ENCODE results near the gene FAM89B. TPM values are rescaled to one million over a fixed set of nuclear protein-coding genes. Genes with fewer than 3 reads are reported as not detected.

Gene FAM89B
- polyA plus RNA-seq, 1 donor (not counting 4 experiments of a cell fraction or from before 2014, with no cell fraction given), result 11.5 TPM

- no peak for FAIRE-seq
- peaks cover 51% of the 10 kb centered on the region for H3K4me1 ChIP-seq (ENCODE audit: control insufficient read depth, extremely low read depth, insufficient read depth, low read length)
Measured at GRCh38 chr11:65557280-65558001, 14.9 kb upstream of the FAM89B start.

DNA sequence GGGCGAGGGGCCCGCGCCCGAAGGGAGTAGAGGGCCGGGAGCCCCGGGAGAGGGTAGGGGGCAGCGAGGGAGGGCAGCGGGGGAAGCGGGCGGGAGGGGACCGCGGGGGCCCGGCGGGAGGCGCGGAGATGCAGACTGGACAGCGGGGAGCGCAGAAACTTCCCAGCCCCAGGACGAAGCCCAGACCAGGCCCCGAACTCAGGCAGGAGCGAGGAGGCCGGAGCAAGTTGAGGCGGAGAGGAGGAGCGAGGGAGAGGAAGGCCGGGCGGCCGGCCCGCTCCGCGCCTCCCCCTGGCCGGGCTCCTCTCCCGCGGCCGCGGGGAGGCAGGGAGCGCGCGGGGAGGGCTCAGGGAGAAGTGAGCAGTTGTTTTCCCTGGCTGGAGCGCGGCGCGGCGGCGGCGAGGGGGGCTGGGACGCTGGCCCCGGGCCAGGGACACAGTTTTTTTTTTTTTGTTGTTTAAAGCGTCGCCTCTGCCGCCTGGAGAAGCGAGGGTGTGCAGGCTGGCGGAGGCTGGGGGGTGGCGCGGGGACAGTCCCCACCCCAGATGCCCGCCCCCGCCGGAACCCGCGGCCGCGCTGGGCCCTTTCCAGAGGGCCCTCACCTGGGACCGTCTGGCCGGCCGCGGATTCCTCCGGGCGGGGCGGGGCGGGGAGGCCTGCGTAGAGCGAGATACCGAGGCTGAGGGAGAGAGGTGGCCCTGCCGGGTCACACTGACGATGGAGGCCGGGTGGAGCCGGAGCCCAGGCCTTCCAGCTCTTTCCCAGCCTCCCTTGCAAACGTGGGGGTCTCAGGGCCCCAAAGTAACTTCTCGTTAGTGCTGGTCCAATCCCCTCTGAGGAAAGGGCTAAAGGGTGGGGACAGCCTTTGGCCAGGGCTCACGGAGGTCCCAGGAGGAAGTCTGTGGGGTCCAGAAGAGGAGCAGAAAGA is 14.1 kb upstream of the FAM89B start, which contains the start of gene LTBP3:
Gene LTBP3 (minus strand): TSS at position 358 of the 928 bp plus-strand sequence. CDS start 400 bp downstream, outside the sequence.
- Histone ChIP-seq H3K9me1 (ENCODE audit: control insufficient read depth, extremely low read depth, insufficient read depth, low read length) (peaks cover 2% of the 10 kb centered on the region), H3K27me3 (ENCODE audit: control insufficient read depth, extremely low read depth, insufficient read depth, low read length) (no peaks in the 10 kb centered on the region), H3K36me3 (ENCODE audit: control insufficient read depth in 2 of 2, extremely low read depth in 1 of 2, insufficient read depth in 2 of 2, low read length in 2 of 2) (no peaks in the 10 kb centered on the region), H3K4me1 (ENCODE audit: control insufficient read depth, extremely low read depth, insufficient read depth, low read length) (peaks cover 51% of the 10 kb centered on the region), H4K20me1 (ENCODE audit: control insufficient read depth, extremely low read depth, insufficient read depth, low read length) (no peaks in the 10 kb centered on the region), H3K79me2 (ENCODE audit: control insufficient read depth, insufficient read depth, low read length) (no peaks in the 10 kb centered on the region), H3K9me3 (ENCODE audit: control insufficient read depth, low read depth, low read length) (no peaks in the 10 kb centered on the region), H3K9ac (ENCODE audit: control insufficient read depth, extremely low read depth, insufficient read depth, low read length) (peak within 1 kb of the TSS; percentile 53), H3K27ac (ENCODE audit: control insufficient read depth, insufficient read depth, low read length) (peak within 1 kb of the TSS; percentile 34), H3K4me3 (ENCODE audit: control insufficient read depth in 2 of 3, extremely low read depth in 1 of 3, insufficient read depth in 2 of 3, low read depth in 1 of 3, low read length in 3 of 3) (peak within 1 kb of the TSS; percentile 21 to 50 (median 31)), H3K4me2 (ENCODE audit: control insufficient read depth, extremely low read depth, insufficient read depth, low read depth, low read length) (peak within 1 kb of the TSS; percentile 73), H2AFZ (ENCODE audit: control insufficient read depth, low read length) (peak within 1 kb of the TSS; percentile 30)
- dilution Hi-C loops (cut with MboI; ENCODE audit: extremely low pct_ligation_motif_present, low sequenced_read_pairs), result no loop called here
- TF ChIP-seq EZH2 (IDR thresholded peaks at IDR 0.05; ENCODE audit: low read length), result no peak
- TF ChIP-seq, protein P1, sequence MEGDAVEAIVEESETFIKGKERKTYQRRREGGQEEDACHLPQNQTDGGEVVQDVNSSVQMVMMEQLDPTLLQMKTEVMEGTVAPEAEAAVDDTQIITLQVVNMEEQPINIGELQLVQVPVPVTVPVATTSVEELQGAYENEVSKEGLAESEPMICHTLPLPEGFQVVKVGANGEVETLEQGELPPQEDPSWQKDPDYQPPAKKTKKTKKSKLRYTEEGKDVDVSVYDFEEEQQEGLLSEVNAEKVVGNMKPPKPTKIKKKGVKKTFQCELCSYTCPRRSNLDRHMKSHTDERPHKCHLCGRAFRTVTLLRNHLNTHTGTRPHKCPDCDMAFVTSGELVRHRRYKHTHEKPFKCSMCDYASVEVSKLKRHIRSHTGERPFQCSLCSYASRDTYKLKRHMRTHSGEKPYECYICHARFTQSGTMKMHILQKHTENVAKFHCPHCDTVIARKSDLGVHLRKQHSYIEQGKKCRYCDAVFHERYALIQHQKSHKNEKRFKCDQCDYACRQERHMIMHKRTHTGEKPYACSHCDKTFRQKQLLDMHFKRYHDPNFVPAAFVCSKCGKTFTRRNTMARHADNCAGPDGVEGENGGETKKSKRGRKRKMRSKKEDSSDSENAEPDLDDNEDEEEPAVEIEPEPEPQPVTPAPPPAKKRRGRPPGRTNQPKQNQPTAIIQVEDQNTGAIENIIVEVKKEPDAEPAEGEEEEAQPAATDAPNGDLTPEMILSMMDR (optimal IDR thresholded peaks at IDR 0.05 in 1 of 3, IDR thresholded peaks at IDR 0.05 in 1 of 3, conservative IDR thresholded peaks at IDR 0.05 in 1 of 3; ENCODE audit: extremely low read depth in 1 of 3, insufficient read depth in 2 of 3, low read length in 3 of 3), result no peak
- DNase-seq (ENCODE audit: low read depth, low spot score) (no peak), FAIRE-seq (no peak)

More at GRCh38 chr11:65557280-65558001, 14.9 kb upstream of the FAM89B start:
- Histone ChIP-seq H3K79me2 (ENCODE audit: control insufficient read depth, insufficient read depth, low read length) (no peaks in the 10 kb centered on the region), H3K9me3 (ENCODE audit: control insufficient read depth, low read depth, low read length) (no peaks in the 10 kb centered on the region), H3K4me2 (ENCODE audit: control insufficient read depth, extremely low read depth, insufficient read depth, low read depth, low read length) (peak overlapping the region; percentile 73), H3K27me3 (ENCODE audit: control insufficient read depth, extremely low read depth, insufficient read depth, low read length) (no peaks in the 10 kb centered on the region), H3K4me3 (ENCODE audit: control insufficient read depth in 2 of 3, extremely low read depth in 1 of 3, insufficient read depth in 2 of 3, low read depth in 1 of 3, low read length in 3 of 3) (peak overlapping the region in 2 of 3 experiments; percentile 19 to 50), H3K27ac (ENCODE audit: control insufficient read depth, insufficient read depth, low read length) (no peak overlapping the region), H4K20me1 (ENCODE audit: control insufficient read depth, extremely low read depth, insufficient read depth, low read length) (no peaks in the 10 kb centered on the region), H3K9ac (ENCODE audit: control insufficient read depth, extremely low read depth, insufficient read depth, low read length) (peak overlapping the region; percentile 49), H3K36me3 (ENCODE audit: control insufficient read depth in 2 of 2, extremely low read depth in 1 of 2, insufficient read depth in 2 of 2, low read length in 2 of 2) (no peaks in the 10 kb centered on the region), H2AFZ (ENCODE audit: control insufficient read depth, low read length) (no peak overlapping the region), H3K9me1 (ENCODE audit: control insufficient read depth, extremely low read depth, insufficient read depth, low read length) (peaks cover 2% of the 10 kb centered on the region)
- dilution Hi-C loops (cut with MboI; ENCODE audit: extremely low pct_ligation_motif_present, low sequenced_read_pairs), result no loop called here
- no peak for TF ChIP-seq EZH2 (IDR thresholded peaks at IDR 0.05; ENCODE audit: low read length)
- TF ChIP-seq, protein P1 (optimal IDR thresholded peaks at IDR 0.05 in 1 of 3, IDR thresholded peaks at IDR 0.05 in 1 of 3, conservative IDR thresholded peaks at IDR 0.05 in 1 of 3; ENCODE audit: extremely low read depth in 1 of 3, insufficient read depth in 2 of 3, low read length in 3 of 3), result no peak
- DNase-seq (ENCODE audit: low read depth, low spot score), result no peak

Measured in keratinocyte (primary cell).